Stimulated activated CD4-positive, alpha-beta T cell treated with anti-CD3 and anti-CD28 coated beads, Interleukin-12 subunit alpha, Interleukin-12 subunit beta, amount 100 ng/mL, for 4 hours (primary cell): ENCODE measurements around the gene RNF2.
"Not testable (repeated sequence)": the region's sequence is repeated elsewhere in the genome, so short reads cannot be mapped to it uniquely, and the experiment has no call there.

Source experiments
- DNase-seq: peaks from one replicate; pipeline ENCODE4 v3.0.0-alpha.2; 2020

RNF2 gene

DNA sequence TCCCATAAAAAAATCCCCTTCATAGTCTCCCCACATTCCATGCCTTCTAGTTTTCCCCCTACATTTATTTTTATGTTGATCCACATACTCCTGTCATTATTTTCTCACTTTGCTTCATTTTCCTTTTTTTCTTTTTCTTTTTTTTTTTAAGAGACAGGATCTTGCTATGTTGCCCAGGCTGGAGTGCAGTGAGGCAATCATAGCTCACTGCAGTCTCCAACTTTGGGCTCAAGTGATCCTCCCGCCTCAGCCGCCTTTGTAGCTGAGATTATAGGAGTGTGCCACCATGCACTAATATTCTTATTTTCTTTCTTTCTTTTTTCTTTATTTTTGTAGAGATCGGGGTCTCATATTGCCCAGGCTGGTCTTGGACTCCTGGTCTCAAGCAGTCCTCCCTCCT, 7.8 kb downstream of the RNF2 start:
- DNase-seq, result no peak

- no peak for DNase-seq
Observed at GRCh38 chr1:185054365-185055060, 9.2 kb downstream of the RNF2 start.

GRCh38 chr1:185058110-185058509, 12.8 kb downstream of the RNF2 start:
- no peak for DNase-seq

- DNase-seq, result no peak
Observed at GRCh38 chr1:185058876-185059275, 13.5 kb downstream of the RNF2 start.

DNA sequence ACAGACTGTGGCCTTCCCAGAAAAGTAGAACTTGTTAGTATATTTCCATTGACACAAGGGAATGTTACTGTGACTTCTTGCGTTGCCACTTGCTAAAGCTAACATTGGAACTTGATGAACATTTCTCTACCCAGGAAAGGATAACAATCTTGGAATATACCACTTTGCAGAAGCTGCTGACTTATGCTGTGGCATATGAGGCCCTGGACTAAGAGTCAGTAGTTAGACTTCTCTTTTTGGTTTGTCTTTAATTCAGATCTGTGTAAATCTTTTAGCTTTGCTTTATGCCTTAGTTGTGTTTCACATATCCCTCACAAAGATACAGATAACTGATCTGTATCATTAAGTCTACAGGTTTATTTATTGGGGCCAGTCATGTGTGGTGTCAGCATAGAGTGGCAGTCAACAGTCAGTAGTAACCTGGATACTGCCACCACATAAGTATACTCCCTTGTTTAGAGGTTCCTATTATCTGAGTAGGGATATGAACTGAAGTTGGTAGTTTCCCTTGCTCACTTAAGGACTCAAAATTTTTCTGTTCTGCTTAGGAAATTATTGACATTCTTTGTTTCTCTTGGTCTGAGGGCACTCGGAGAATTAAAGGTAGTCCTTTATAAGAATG, 14.7 kb downstream of the RNF2 start:
- DNase-seq, result no peak

DNA sequence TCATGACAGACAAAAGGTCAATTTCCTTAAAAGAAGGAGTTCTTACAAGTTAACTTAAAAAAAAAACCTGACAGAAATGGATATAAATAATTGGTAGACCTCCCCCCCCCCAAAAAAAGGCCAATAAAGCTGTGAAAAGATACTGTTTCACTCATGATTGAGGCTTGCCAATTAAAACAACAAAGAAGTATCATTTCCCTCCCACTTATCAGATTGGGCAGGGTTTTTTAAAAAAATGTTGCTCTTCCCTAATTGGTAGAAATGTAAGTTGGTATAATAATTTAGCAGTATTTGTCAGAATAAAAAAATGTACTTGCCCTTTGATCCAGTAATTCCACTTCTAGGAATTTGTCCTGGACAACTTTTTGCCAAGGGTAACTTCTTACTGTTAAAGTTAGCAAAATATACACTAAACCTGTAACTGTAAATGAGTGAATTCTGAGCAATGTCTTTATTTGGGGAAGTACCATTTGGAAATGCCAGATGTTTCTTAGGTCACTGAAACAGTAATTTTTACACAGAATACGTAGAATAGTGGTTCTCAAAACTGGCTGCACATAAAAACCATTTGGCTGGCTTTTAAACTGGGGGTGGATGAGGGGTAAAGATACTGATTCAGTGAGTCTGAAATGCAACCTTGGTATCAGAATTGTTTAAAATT, 17.5 kb downstream of the RNF2 start:
- no peak for DNase-seq

DNA sequence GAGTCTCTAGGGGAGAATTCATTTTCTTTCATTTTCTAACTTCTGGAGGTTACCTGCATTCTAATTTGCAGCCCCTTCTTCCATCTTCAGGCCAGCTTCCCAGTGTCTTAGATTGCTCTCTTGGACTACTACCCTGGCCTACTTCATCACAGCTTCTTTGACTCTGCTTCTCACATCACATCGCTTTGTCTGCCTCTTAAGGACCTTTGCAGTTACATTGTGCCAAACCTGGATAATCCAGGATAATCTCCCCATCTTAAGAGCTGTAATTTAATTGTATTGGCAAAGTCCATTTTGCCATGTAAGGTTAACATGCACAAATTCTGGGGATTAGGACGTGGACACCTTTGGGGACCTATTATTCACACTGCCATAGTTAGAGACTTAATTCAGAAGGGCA, 18.4 kb downstream of the RNF2 start:
- no peak for DNase-seq

DNA sequence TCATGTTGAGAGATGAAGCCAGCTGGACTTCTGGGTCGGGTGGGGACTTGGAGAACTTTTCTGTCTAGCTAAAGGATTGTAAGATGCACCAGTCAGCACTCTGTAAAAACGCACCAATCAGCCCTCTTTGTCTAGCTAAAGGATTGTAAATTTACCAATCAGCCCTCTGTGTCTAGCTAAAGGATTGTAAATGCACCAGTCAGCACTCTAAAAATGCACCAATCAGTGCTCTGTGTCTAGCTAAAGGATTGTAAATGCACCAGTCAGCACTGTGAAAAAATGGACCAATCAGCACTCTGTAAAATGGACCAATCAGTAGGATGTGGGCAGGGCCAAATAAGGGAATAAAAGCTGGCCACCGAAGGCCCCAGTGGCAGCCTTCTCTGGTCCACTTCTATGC, 19.6 kb downstream of the RNF2 start:
- DNase-seq, result not testable (repeated sequence)

DNA sequence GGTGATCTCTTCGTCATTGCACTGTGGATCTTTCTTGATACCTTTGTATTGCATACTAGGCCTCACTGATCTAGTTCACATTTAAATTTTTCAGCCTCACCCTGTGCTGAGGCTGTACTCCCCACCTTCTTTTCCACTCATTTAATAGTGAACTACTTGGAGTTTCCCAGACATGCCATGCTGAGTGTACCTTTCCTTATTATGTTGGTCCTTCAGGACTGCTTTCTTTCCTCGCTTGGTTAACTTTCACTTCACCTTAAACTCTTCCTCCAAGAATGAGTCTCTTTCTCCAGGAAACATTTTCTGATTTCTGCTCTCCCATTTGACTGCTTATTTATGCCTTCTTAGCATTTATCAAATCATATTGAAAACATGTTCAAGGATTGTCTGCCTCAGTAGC, 20.8 kb downstream of the RNF2 start:
- DNase-seq, result no peak

DNA sequence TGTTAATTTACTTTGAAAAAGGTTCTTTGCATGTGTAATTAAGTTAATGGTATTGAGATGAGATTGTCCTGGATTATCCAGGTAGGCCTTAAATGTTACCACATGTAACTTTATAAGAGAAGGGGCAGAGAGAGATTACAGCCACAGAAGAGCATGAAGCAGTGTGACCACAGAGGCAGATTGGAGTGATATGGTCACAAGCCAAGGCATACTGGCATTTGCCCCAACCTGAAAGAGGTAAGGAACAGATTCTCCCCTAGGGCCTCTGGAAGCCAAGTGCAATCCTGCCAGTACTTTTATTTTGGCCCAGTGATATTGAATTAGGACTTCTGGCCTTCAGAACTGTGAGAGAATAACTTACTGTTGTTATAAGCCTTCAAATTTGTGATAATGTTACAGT, 23.0 kb downstream of the RNF2 start:
- no peak for DNase-seq

DNA sequence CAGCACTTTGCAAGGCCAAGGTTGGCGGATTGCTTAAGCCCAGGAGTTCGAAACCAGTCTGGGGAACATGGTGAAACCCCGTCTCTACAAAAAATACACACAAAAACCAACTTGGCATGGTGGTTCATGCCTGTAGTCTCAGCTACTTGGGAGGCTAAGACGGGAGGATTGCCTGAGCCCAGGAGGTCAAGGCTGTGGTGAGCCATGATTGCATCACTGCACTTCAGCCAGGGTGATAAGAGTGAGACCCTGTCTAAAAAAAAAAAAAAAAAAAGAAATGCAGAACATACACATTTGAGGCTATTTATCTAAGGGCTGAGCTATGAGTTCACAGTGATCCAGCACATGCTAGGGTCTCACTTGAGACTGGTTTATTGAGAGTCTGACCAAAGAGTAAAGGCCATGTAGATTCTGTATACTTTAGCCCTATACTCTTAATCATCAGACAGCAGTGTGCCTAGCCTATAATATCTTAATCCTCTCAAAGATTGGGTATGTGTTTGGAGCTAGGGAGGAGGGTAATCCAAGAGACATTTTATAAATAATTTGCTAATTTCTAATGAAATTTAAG, 23.9 kb downstream of the RNF2 start:
- DNase-seq, result no peak

- no peak for DNase-seq
Observed at GRCh38 chr1:185070051-185070450, 24.7 kb downstream of the RNF2 start.

GRCh38 chr1:185073725-185074124, 28.4 kb downstream of the RNF2 start:
- DNase-seq, result no peak

- DNase-seq, result no peak
Observed at GRCh38 chr1:185074307-185074706, 28.9 kb downstream of the RNF2 start.

- DNase-seq, result no peak
Observed at GRCh38 chr1:185075476-185075875, 30.1 kb downstream of the RNF2 start.

- DNase-seq, result no peak
Observed at GRCh38 chr1:185077374-185077773, 32.0 kb downstream of the RNF2 start.

- no peak for DNase-seq
Observed at GRCh38 chr1:185080422-185080821, 35.1 kb downstream of the RNF2 start.

DNA sequence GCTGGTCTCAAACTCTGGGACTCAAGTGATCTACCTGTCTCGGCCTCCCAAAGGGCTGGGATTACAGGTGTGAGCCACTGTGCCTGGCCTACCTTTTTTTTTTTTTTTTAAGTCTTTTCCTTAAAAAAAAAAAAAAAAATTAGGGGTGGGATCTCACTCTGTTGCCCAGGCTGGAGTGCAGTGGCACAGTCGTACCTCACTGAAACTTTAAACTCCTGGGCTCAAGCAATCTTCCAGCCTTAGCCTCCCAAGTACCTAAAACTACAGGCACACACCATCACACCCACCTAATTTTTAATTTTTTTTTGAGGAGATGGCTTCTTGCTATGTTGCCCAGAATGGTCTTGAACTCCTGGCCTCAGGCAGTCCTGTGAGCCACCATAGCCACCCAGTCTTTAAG, 38.5 kb downstream of the RNF2 start:
- DNase-seq, result no peak

DNA sequence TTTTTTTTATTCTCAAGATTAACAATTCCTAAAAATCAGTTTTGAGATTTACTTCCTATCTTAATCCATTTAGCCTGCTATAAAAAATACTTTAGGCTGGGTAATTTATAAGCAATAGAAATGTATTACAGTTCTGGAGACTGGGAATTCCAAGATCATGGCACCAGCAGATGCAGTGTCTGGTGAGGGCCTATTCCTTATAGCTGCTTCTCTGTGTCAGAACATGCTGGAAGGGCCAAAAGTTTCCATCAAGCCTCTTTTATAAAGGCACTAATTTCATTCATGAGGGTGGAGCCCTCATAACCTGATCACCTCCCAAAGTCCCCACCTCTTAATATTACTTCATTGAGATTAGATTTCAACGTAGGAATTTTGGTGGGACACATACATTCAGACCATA, 41.7 kb downstream of the RNF2 start:
- DNase-seq, result no peak

- no peak for DNase-seq
Observed at GRCh38 chr1:185087746-185088145, 42.4 kb downstream of the RNF2 start.

GRCh38 chr1:185091480-185091879, 46.1 kb downstream of the RNF2 start:
- DNase-seq, result no peak

- no peak for DNase-seq
Observed at GRCh38 chr1:185094761-185095160, 49.4 kb downstream of the RNF2 start.

- DNase-seq, result no peak
Observed at GRCh38 chr1:185096531-185096930, 51.2 kb downstream of the RNF2 start.

DNA sequence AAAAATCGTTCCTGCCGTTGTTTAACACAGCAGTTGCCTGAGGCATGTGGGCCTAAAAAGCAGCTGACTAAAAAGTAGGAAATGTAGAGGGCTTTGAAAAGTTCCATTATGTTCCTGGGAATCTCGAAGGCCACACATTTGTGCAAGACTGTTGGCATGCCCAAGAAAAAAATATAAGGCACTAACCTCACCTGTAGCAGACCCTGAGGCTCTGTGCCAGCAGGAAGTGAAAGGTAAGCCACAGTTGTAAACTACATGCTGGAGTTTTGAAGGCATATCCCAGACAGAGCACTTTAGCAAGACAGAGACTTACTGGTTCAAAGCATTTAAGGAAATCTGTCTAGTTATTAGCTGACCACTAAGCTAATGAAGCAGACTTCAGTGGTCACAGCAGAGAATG, 58.7 kb downstream of the RNF2 start:
- DNase-seq, result no peak
